Measurements from ENCODE around the gene CREB3. TPM values are rescaled to one million over a fixed set of nuclear protein-coding genes. Genes with fewer than 3 reads are reported as not detected.

The CREB3 gene
- total RNA-seq, 1 donor from 2014 or later: 29.2 TPM

GRCh38 chr9:35771943-35772342 lies 39.5 kb downstream of the CREB3 start:
- no peaks in the 10 kb centered on the region for H3K9me3 Mint-ChIP-seq (ENCODE audit: unreplicated experiment)
- peaks cover 16% of the 10 kb centered on the region for H3K4me1 Mint-ChIP-seq (ENCODE audit: unreplicated experiment)
- no peak overlapping the region for H3K4me3 Mint-ChIP-seq (ENCODE audit: unreplicated experiment)
- H3K27me3 Mint-ChIP-seq (ENCODE audit: unreplicated experiment): peaks cover 3% of the 10 kb centered on the region
- DNase-seq (ENCODE audit: low spot score): no peak
- TF ChIP-seq CTCF (IDR thresholded peaks at IDR 0.05; ENCODE audit: unreplicated experiment): no peak
- no peak overlapping the region for H3K27ac Mint-ChIP-seq (ENCODE audit: unreplicated experiment)
- no peaks in the 10 kb centered on the region for H3K36me3 Mint-ChIP-seq (ENCODE audit: low read depth, unreplicated experiment)

GRCh38 chr9:35774907-35775635 lies 42.6 kb downstream of the CREB3 start:
- peak; percentile 18 for DNase-seq (ENCODE audit: low spot score)
- H3K9me3 Mint-ChIP-seq (ENCODE audit: unreplicated experiment): no peaks in the 10 kb centered on the region
- H3K36me3 Mint-ChIP-seq (ENCODE audit: low read depth, unreplicated experiment): no peaks in the 10 kb centered on the region
- peaks cover 16% of the 10 kb centered on the region for H3K4me1 Mint-ChIP-seq (ENCODE audit: unreplicated experiment)
- no peaks in the 10 kb centered on the region for H3K27me3 Mint-ChIP-seq (ENCODE audit: unreplicated experiment)
- H3K4me3 Mint-ChIP-seq (ENCODE audit: unreplicated experiment): no peak overlapping the region
- TF ChIP-seq CTCF (IDR thresholded peaks at IDR 0.05; ENCODE audit: unreplicated experiment): no peak
- H3K27ac Mint-ChIP-seq (ENCODE audit: unreplicated experiment): peak overlapping the region; percentile 74

- Mint-ChIP-seq H3K27me3 (ENCODE audit: unreplicated experiment) (no peaks in the 10 kb centered on the region), H3K27ac (ENCODE audit: unreplicated experiment) (no peak overlapping the region), H3K9me3 (ENCODE audit: unreplicated experiment) (no peaks in the 10 kb centered on the region), H3K36me3 (ENCODE audit: low read depth, unreplicated experiment) (no peaks in the 10 kb centered on the region), H3K4me1 (ENCODE audit: unreplicated experiment) (peaks cover 16% of the 10 kb centered on the region), H3K4me3 (ENCODE audit: unreplicated experiment) (no peak overlapping the region)
- DNase-seq (ENCODE audit: low spot score): no peak
- no peak for TF ChIP-seq CTCF (IDR thresholded peaks at IDR 0.05; ENCODE audit: unreplicated experiment)
These were observed 43.6 kb downstream of the CREB3 start for GRCh38 chr9:35776018-35776417.

GRCh38 chr9:35778496-35778895 lies 46.0 kb downstream of the CREB3 start:
- no peak for TF ChIP-seq CTCF (IDR thresholded peaks at IDR 0.05; ENCODE audit: unreplicated experiment)
- Mint-ChIP-seq H3K27me3 (ENCODE audit: unreplicated experiment) (no peaks in the 10 kb centered on the region), H3K27ac (ENCODE audit: unreplicated experiment) (no peak overlapping the region), H3K4me3 (ENCODE audit: unreplicated experiment) (no peak overlapping the region), H3K9me3 (ENCODE audit: unreplicated experiment) (no peaks in the 10 kb centered on the region), H3K36me3 (ENCODE audit: low read depth, unreplicated experiment) (no peaks in the 10 kb centered on the region), H3K4me1 (ENCODE audit: unreplicated experiment) (peaks cover 16% of the 10 kb centered on the region)
- no peak for DNase-seq (ENCODE audit: low spot score)

- peaks cover 2% of the 10 kb centered on the region for H3K4me1 Mint-ChIP-seq (ENCODE audit: unreplicated experiment)
- no peak overlapping the region for H3K4me3 Mint-ChIP-seq (ENCODE audit: unreplicated experiment)
- H3K27me3 Mint-ChIP-seq (ENCODE audit: unreplicated experiment): no peaks in the 10 kb centered on the region
- DNase-seq (ENCODE audit: low spot score): no peak
- TF ChIP-seq CTCF (IDR thresholded peaks at IDR 0.05; ENCODE audit: unreplicated experiment): no peak
- no peak overlapping the region for H3K27ac Mint-ChIP-seq (ENCODE audit: unreplicated experiment)
- H3K9me3 Mint-ChIP-seq (ENCODE audit: unreplicated experiment): no peaks in the 10 kb centered on the region
- H3K36me3 Mint-ChIP-seq (ENCODE audit: low read depth, unreplicated experiment): no peaks in the 10 kb centered on the region
These were observed 48.6 kb downstream of the CREB3 start for GRCh38 chr9:35781066-35781465.

Measured in endothelial cell (in vitro differentiated cells).